MM.1S (cell line): ENCODE measurements around the gene RAB9B.

Source experiments
- EZH2 ChIP-seq: fragments of 300-600 bp; sonication (generic); optimal IDR thresholded peaks from 2 replicates; pipeline ENCODE3; 2017; ENCODE audit warnings: low read depth, mild to moderate bottlenecking, antibody characterized with exemption, low read length, mixed read lengths
- EZH2phosphoT487 ChIP-seq: fragments of 300-600 bp; sonication (generic); IDR thresholded peaks from 2 replicates; pipeline ENCODE4 v1.6.1; 2018; ENCODE audit warnings: antibody characterized with exemption, low read length
- TF ChIP-seq, protein P1 (sequence below): fragments of 300-600 bp; sonication (generic); IDR thresholded peaks from 2 replicates; pipeline ENCODE4 v1.5.1; 2016; ENCODE audit warnings: antibody characterized with exemption, low read length, mixed read lengths

DNA sequence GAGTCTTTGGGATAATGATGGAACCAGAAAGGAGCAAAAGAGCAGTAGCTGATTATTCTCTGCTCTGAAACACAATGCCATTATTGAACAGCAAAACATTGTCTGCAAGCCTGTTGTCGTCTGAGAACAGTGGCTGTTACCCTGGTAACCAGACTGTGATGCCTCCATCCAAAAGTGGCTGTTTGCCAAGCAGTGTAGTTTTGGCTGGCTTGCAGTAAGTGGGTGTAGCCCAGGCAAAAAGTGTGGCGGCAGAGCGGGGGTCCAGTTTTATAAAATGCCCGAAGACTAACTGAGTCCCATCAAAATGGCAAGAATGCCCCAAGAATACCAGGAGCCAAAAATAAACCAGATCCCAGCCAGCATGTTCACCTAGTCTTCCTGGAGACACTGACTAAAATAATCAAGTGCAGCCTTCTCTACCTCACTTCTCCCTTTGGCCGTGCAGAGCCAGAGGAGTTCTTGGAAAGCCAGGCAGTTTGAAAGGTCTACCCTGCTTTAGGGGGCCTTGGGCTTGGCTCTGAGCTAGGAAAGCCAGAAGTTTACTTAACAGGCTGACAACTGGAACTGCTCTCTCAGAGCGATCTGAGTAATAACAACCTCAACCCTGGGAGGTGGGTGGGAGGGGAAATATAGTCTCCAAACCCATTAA lies 52.8 kb downstream of the RAB9B start:
- TF ChIP-seq, protein P1, sequence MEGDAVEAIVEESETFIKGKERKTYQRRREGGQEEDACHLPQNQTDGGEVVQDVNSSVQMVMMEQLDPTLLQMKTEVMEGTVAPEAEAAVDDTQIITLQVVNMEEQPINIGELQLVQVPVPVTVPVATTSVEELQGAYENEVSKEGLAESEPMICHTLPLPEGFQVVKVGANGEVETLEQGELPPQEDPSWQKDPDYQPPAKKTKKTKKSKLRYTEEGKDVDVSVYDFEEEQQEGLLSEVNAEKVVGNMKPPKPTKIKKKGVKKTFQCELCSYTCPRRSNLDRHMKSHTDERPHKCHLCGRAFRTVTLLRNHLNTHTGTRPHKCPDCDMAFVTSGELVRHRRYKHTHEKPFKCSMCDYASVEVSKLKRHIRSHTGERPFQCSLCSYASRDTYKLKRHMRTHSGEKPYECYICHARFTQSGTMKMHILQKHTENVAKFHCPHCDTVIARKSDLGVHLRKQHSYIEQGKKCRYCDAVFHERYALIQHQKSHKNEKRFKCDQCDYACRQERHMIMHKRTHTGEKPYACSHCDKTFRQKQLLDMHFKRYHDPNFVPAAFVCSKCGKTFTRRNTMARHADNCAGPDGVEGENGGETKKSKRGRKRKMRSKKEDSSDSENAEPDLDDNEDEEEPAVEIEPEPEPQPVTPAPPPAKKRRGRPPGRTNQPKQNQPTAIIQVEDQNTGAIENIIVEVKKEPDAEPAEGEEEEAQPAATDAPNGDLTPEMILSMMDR = no peak
- TF ChIP-seq EZH2 (no peak), EZH2phosphoT487 (no peak)
